ENCODE results near the gene SNHG17. TPM values are rescaled to one million over a fixed set of nuclear protein-coding genes. Genes with fewer than 3 reads are reported as not detected.

SNHG17 gene
- total and polyA plus RNA-seq, 9 of the 15 experiments (the other 6 are each of a cell fraction or from before 2014, with no cell fraction given) = 29.8 to 106 (median 57.7) TPM

DNA sequence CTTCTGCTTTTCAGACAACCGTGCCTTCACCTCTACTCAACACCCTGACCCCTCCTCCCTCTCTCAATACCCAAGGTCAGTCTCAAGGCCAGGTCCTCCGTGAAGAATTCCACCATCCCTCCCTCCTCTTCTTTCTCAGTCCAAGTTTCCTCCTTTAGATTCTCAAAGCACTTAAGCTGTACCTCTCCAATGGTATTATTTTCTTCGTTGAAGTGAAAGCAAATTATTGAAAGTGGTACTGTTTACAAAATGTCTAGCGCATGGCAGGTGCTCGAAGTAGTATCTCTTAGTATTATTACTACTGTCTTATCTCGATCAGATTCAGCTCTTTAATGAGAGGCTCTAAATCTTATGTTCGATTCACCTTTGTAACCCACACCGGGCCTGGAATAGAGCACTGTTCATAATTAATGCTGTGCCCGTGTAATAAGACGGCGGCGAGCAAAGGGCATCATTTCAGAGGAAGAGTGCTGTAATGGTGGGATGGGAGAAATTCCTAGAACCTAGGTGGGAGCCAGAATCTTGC lies 36.9 kb upstream of the SNHG17 start (continued):
- peak in 1 of 2 experiments; percentile 43; a peak in 1 of 4 replicates for TF ChIP-seq ZNF639 (CRISPR knock-in tag; conservative IDR thresholded peaks at IDR 0.05 in 1 of 2, IDR thresholded peaks at IDR 0.05 in 1 of 2)
- no peak for TF ChIP-seq GTF2F1 (IDR thresholded peaks at IDR 0.05; ENCODE audit: low read depth, low read length)
- no peak for TF ChIP-seq JUND (IDR thresholded peaks at IDR 0.05; ENCODE audit: borderline replicate concordance, low read depth, low read length)
- no peak for TF ChIP-seq JUND (tag; IDR thresholded peaks at IDR 0.05; ENCODE audit: borderline replicate concordance, low read depth, low read length)
- TF ChIP-seq PHF20 (IDR thresholded peaks at IDR 0.05; ENCODE audit: partially characterized antibody) = peak; percentile 16
- TF ChIP-seq EP400 (IDR thresholded peaks at IDR 0.05) = no peak; the same call in 1 of the 2 replicates
- peak; percentile 29; the same call in 1 of the 2 replicates for TF ChIP-seq MBD1 (CRISPR knock-in tag; IDR thresholded peaks at IDR 0.05)
- TF ChIP-seq ASH1L (IDR thresholded peaks at IDR 0.05; ENCODE audit: borderline replicate concordance, low read depth, partially characterized antibody) = peak; percentile 16
- TF ChIP-seq, protein P1, sequence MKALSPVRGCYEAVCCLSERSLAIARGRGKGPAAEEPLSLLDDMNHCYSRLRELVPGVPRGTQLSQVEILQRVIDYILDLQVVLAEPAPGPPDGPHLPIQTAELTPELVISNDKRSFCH (CRISPR knock-in tag; IDR thresholded peaks at IDR 0.05) = no peak
- TF ChIP-seq, protein P1 (tag; IDR thresholded peaks at IDR 0.05) = 0 out of 2 replicates have a peak, but pooled peaks have one; percentile 16
- no peak for TF ChIP-seq HIVEP1 (CRISPR knock-in tag; IDR thresholded peaks at IDR 0.05)

Measured in K562 (cell line).